Brain microvascular endothelial cell (primary cell): ENCODE measurements around the gene E2F2.
A peak's percentile ranks its signal among the peaks of the same experiment; 100 is the strongest.

Experiments used
- DNase-seq: peaks from one replicate; pipeline ENCODE4 v3.0.0-alpha.2; 2020
- H3K27ac ChIP-seq: fragments of 250-450 bp; sonication (Bioruptor Pico); 2 replicates; pipeline ENCODE4 v1.5.1; 2020; ENCODE audit warnings: mild to moderate bottlenecking, moderate library complexity
- H3K27me3 ChIP-seq: fragments of 250-450 bp; sonication (Bioruptor Pico); replicated peaks from 2 replicates; pipeline ENCODE4 v1.5.1; 2020; ENCODE audit warnings: mild to moderate bottlenecking
- H3K36me3 ChIP-seq: fragments of 250-450 bp; sonication (Bioruptor Pico); replicated peaks from 2 replicates; pipeline ENCODE4 v1.5.1; 2020; ENCODE audit warnings: mild to moderate bottlenecking
- H3K4me3 ChIP-seq: 2 replicates; pipeline ENCODE4 v1.5.1; 2011; ENCODE audit warnings: low read depth, mild to moderate bottlenecking, control low read depth, low read length, moderate library complexity
- in situ Hi-C: cut with HindIII; loops from 2 replicates; pipeline ENCODE4 v1.10.0; 2017; ENCODE audit warnings: low sequenced_read_pairs, low pct_ligation_motif_present
- TF ChIP-seq, protein P1 (sequence below): IDR thresholded peaks from 2 replicates; pipeline ENCODE4 v1.5.1; 2011; ENCODE audit warnings: low read depth, mild to moderate bottlenecking, moderate library complexity, low read length, control low read depth, inconsistent platforms; ENCODE audit errors: missing control alignments

E2F2 gene

DNA sequence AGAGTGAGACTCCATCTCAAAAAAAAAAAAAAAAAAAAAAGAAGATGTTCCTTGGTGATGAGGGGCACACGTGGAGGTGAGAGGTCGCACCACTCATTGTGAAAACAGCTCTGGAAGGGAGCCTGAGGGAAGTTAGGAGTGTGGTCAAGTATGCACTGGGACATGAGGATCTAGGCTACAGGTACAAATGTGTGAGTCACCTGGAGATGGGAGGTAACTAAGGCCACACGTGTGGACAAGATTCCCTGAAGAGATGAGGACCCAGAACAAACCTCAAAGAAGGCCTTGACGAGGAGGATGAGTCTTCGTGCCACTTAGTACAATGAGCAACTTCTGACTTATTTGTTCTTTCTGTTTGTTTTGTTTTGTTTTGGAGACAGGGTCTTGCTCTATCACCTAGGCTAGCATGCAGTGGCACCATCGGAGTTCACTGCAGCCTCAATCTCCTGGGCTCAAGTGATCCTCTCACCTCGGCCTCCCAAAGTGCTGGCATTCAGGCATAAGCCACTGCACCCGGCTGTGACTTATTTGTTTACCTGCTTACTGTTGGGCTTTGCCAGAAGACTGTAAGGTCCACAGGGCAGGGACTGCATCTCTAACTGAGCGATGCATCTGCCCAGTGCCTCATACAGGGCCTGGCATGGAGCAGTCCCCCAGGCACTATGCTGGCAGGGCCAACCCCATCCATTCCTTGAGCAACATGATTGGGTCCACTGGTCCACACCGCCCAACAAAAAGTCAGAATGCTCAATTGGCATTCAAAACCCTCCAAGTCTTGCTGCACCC is 53.5 kb downstream of the E2F2 start:
- Histone ChIP-seq H3K27me3 (no peaks in the 10 kb centered on the region), H3K4me3 (no peak overlapping the region), H3K27ac (no peak overlapping the region), H3K36me3 (no peaks in the 10 kb centered on the region)
- TF ChIP-seq, protein P1, sequence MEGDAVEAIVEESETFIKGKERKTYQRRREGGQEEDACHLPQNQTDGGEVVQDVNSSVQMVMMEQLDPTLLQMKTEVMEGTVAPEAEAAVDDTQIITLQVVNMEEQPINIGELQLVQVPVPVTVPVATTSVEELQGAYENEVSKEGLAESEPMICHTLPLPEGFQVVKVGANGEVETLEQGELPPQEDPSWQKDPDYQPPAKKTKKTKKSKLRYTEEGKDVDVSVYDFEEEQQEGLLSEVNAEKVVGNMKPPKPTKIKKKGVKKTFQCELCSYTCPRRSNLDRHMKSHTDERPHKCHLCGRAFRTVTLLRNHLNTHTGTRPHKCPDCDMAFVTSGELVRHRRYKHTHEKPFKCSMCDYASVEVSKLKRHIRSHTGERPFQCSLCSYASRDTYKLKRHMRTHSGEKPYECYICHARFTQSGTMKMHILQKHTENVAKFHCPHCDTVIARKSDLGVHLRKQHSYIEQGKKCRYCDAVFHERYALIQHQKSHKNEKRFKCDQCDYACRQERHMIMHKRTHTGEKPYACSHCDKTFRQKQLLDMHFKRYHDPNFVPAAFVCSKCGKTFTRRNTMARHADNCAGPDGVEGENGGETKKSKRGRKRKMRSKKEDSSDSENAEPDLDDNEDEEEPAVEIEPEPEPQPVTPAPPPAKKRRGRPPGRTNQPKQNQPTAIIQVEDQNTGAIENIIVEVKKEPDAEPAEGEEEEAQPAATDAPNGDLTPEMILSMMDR: no peak
- no peak for DNase-seq
- in situ Hi-C loops: no loop called here

DNA sequence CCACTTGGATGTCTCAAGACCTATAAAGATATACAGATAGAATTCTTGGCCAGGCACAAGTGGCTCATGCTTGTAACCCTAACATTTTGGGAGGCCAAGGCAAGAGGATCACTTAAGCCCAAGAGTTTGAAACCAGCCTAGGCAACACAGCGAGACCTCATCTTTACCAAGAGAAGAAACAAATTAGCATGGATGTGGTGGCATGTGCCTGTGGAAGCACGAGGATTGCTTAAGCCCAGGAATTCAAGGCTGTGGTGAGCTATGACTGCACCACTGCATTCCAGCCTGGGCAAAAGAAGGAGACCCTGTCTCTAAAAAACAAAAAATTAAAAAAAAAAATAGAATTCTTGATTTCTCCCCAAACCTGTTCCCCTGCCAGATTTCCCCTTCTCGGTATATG is 55.4 kb downstream of the E2F2 start:
- in situ Hi-C loops: no loop called here
- H3K27ac ChIP-seq: no peak overlapping the region
- H3K36me3 ChIP-seq: no peaks in the 10 kb centered on the region
- no peak overlapping the region for H3K4me3 ChIP-seq
- H3K27me3 ChIP-seq: no peaks in the 10 kb centered on the region
- DNase-seq: no peak
- TF ChIP-seq, protein P1: no peak

DNA sequence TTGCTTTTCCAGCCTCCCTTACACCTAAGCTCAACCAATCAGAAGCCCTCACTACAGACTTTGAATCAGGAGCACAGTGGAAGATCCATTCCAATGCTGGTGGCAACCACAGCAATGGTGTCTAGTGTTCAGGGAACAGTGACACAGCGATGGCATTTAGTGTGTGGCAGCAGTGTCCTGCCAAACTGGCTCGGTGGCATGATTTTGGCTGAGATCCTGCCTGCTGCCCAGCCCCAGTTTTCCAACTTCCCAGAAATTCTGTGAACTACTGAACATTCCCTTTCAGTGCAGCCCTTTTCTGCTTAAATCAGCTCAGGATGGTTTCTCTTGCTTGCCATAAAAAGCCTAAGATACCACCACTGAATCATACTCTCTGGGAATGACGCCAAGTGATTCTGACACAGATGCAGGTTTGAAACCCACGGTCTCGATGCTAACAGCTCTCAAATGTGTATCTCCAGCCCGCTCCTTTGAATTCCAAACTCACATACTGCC is 55.9 kb downstream of the E2F2 start:
- TF ChIP-seq, protein P1: no peak

DNA sequence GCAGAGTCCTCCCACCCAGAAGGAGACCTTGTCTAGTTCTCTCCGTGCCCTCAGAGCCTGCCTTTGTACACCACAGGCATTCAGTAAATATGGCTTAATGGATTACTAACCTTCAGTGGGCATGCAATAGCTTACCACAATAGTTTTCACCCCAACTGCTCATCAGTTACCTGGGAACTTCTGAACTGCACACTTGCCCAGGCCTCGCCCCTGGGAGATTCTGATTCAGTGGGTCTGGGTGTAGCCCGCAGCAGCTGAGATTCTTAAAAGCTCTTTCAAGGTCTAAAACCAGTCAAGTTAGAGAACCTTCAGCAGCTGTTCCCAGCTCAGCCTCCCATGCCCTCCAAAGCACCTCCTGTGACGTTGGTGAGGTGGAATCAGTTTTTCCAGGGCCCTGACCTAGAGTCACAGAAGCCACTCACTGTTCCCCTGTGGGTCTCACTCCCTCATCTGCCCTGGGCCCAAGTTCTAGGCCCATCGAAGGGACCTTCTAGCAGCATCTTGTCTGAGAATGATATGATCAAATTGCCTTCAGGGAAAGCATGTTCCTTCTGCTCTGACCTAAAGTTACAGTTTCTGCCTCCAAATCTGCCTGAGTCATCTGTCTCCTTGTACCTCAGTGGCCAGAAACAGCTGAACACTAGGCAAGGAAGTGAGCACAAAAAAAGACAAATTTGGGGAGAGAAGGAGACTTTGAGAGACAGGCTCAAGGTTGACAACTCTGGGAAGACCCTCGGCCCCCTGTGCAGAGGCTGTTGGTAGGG is 57.8 kb downstream of the E2F2 start:
- no peak overlapping the region for H3K27ac ChIP-seq
- in situ Hi-C loops: no loop called here
- no peak overlapping the region for H3K4me3 ChIP-seq
- no peaks in the 10 kb centered on the region for H3K27me3 ChIP-seq
- DNase-seq: no peak
- H3K36me3 ChIP-seq: no peaks in the 10 kb centered on the region
- TF ChIP-seq, protein P1: no peak

More for the DNA sequence above, 55.9 kb downstream of the E2F2 start:
- Histone ChIP-seq H3K27me3 (no peaks in the 10 kb centered on the region), H3K4me3 (no peak overlapping the region), H3K27ac (no peak overlapping the region), H3K36me3 (no peaks in the 10 kb centered on the region)
- DNase-seq: peak; percentile 90
- in situ Hi-C loops: no loop called here

DNA sequence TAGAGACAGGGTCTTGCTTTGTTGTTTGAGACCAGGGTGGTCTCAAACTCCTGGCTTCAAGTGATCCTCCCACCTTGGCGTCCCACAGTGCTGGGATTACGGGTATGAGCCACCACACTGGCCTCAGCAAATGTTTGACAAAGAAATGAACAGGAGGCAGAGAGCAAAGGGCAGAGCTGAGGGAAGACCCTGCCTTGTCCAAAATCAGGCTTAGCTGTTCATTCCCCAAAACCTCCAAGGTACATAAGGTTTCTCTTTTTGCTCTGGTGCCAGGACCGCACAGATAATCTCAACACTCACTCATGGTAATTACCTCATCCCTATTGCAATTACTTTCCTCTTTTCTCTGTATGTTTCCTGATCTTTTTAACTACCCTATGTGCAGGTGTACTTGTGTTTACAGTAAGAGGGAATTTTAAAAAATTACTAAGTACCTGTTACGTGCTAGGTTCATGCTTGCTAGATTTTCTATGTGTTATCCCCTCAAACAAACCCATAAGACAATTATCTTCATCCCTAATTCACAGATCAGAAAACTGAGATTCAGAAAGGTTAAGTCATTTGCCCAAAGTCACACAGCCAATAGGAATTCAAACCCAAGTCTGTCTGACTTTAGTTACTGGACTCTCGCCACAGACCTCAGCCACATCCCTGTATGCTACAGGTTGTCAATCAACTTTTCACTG is 58.5 kb downstream of the E2F2 start:
- Histone ChIP-seq H3K27me3 (no peaks in the 10 kb centered on the region), H3K36me3 (no peaks in the 10 kb centered on the region), H3K4me3 (no peak overlapping the region), H3K27ac (no peak overlapping the region)
- no peak for DNase-seq
- TF ChIP-seq, protein P1: no peak
- in situ Hi-C loops: no loop called here
